GM23338 (cell line): Measurements from ENCODE around the gene GRWD1. TPM values are rescaled to one million over a fixed set of nuclear protein-coding genes. Genes with fewer than 3 reads are reported as not detected.

Source experiments
- ATAC-seq: fragments of 200-7000 bp; cut with Tn5 transposase; 3 replicates; pipeline ENCODE4 v1.9.1; 2020
- DNase-seq: peaks from one replicate; pipeline ENCODE4 v3.0.0-alpha.2; 2015; ENCODE audit warnings: low spot score
- H2AFZ ChIP-seq: fragments of 200-600 bp; sonication (generic); 2 replicates; pipeline ENCODE4 v1.8.0; 2016; ENCODE audit warnings: antibody characterized with exemption, mild to moderate bottlenecking, moderate library complexity
- H3F3A ChIP-seq: fragments of 200-600 bp; sonication (generic); replicated peaks from 2 replicates; pipeline ENCODE4 v1.8.0; 2017; ENCODE audit warnings: antibody characterized with exemption, mixed run types, low read depth
- H3K27ac ChIP-seq: fragments of 200-600 bp; sonication (generic); 2 replicates; pipeline ENCODE4 v1.6.1; 2016; ENCODE audit warnings: low read depth
- H3K27me3 ChIP-seq: fragments of 200-600 bp; sonication (generic); 2 replicates; pipeline ENCODE4 v1.8.0; 2016; ENCODE audit warnings: mild to moderate bottlenecking, mixed run types, moderate library complexity; ENCODE audit not compliant: insufficient read depth
- H3K36me3 ChIP-seq: fragments of 200-600 bp; sonication (generic); 2 replicates; pipeline ENCODE4 v1.8.0; 2016; ENCODE audit warnings: mild to moderate bottlenecking; ENCODE audit not compliant: insufficient read depth
- H3K4me1 ChIP-seq: fragments of 200-600 bp; sonication (generic); 2 replicates; pipeline ENCODE4 v1.8.0; 2016; ENCODE audit warnings: mild to moderate bottlenecking, moderate library complexity; ENCODE audit not compliant: insufficient read depth
- H3K4me2 ChIP-seq: fragments of 200-600 bp; sonication (generic); 2 replicates; pipeline ENCODE4 v1.7.1; 2017; ENCODE audit warnings: mixed run types
- H3K4me3 ChIP-seq: fragments of 200-600 bp; sonication (generic); 2 replicates; pipeline ENCODE4 v1.6.1; 2016; ENCODE audit warnings: mixed run types
- H3K79me2 ChIP-seq: fragments of 200-600 bp; sonication (generic); replicated peaks from 2 replicates; pipeline ENCODE4 v1.8.0; 2017; ENCODE audit warnings: mild to moderate bottlenecking; ENCODE audit not compliant: insufficient read depth
- H3K9me2 ChIP-seq: fragments of 200-600 bp; sonication (generic); 2 replicates; pipeline ENCODE4 v1.8.0; 2017; ENCODE audit not compliant: insufficient read depth
- H4K20me1 ChIP-seq: fragments of 200-600 bp; sonication (generic); replicated peaks from 2 replicates; pipeline ENCODE4 v1.8.0; 2017; ENCODE audit warnings: mild to moderate bottlenecking; ENCODE audit not compliant: insufficient read depth
- H3K27ac Mint-ChIP-seq: 2 replicates; pipeline ENCODE4 v1.8.0; 2020; ENCODE audit warnings: inconsistent platforms, mild to moderate bottlenecking, moderate library complexity, mixed read lengths
- H3K27me3 Mint-ChIP-seq: 3 replicates; pipeline ENCODE4 v1.8.0; 2022; ENCODE audit warnings: low read depth, mild to moderate bottlenecking, moderate library complexity, mixed read lengths, inconsistent platforms; ENCODE audit not compliant: insufficient read depth, poor library complexity
- H3K36me3 Mint-ChIP-seq: 3 replicates; pipeline ENCODE4 v1.8.0; 2021; ENCODE audit warnings: low read depth, mild to moderate bottlenecking, inconsistent platforms, moderate library complexity, mixed read lengths
- H3K4me1 Mint-ChIP-seq: 3 replicates; pipeline ENCODE4 v1.8.0; 2020; ENCODE audit warnings: mild to moderate bottlenecking, inconsistent platforms, mixed read lengths
- H3K4me3 Mint-ChIP-seq: 3 replicates; pipeline ENCODE4 v1.8.0; 2021; ENCODE audit warnings: moderate library complexity, mild to moderate bottlenecking, inconsistent platforms, mixed read lengths
- H3K9me3 Mint-ChIP-seq: 3 replicates; pipeline ENCODE4 v1.8.0; 2020; ENCODE audit warnings: moderate library complexity, mild to moderate bottlenecking, inconsistent platforms, mixed read lengths
- CREB1 ChIP-seq: fragments of 250-450 bp; sonication (Bioruptor Pico); IDR thresholded peaks from 2 replicates; pipeline ENCODE4 v1.5.0; 2020; ENCODE audit warnings: low read depth, mild to moderate bottlenecking, moderate library complexity
- CTCF ChIP-seq, 2 experiments: fragments of 200-600 bp in 1 of 2; sonication (generic) in 1 of 2; conservative IDR thresholded peaks; 2 replicates each; pipeline versions ENCODE4 v1.5.1 to v1.6.1; 2016 to 2017; ENCODE audit warnings: antibody characterized with exemption in 2 of 2, low read depth in 2 of 2, mild to moderate bottlenecking in 2 of 2, moderate library complexity in 1 of 2
- EZH2 ChIP-seq: fragments of 200-600 bp; sonication (generic); IDR thresholded peaks from one replicate; pipeline ENCODE4 v1.8.0; 2017; ENCODE audit warnings: antibody characterized with exemption, mild to moderate bottlenecking, low read depth; ENCODE audit not compliant: unreplicated experiment
- EZH2phosphoT487 ChIP-seq: fragments of 200-600 bp; sonication (generic); IDR thresholded peaks from one replicate; pipeline ENCODE4 v1.8.1; 2018; ENCODE audit warnings: antibody characterized with exemption; ENCODE audit not compliant: unreplicated experiment
- JUNB ChIP-seq: IDR thresholded peaks from one replicate; pipeline ENCODE4 v1.6.1; 2016; ENCODE audit warnings: antibody characterized with exemption; ENCODE audit not compliant: unreplicated experiment
- NANOG ChIP-seq: IDR thresholded peaks from 2 replicates; pipeline ENCODE4 v1.6.1; 2016; ENCODE audit warnings: antibody characterized with exemption, borderline replicate concordance
- REST ChIP-seq: IDR thresholded peaks from one replicate; pipeline ENCODE4 v1.6.1; 2018; ENCODE audit warnings: antibody characterized with exemption; ENCODE audit not compliant: unreplicated experiment
- ZNF331 ChIP-seq: fragments of 250-450 bp; sonication (Bioruptor Pico); IDR thresholded peaks from 2 replicates; pipeline ENCODE4 v1.5.0; 2020; ENCODE audit warnings: low read depth, mild to moderate bottlenecking, moderate library complexity
- ZNF462 ChIP-seq: fragments of 250-450 bp; sonication (Bioruptor Pico); IDR thresholded peaks from 2 replicates; pipeline ENCODE4 v1.5.0; 2020; ENCODE audit warnings: mild to moderate bottlenecking, moderate library complexity
- polyA plus RNA-seq: library from polyadenylated mRNA; unstranded; fragments of >200 nt; fragmentation: Nextera tagmentation; extraction: Ambion mirVana; gene quantifications from 2 replicates; pipeline ENCODE4 v1.2.1, GENCODE V29; 2016
- total RNA-seq: library from RNA; depleted of rRNA; stranded (reverse); fragments of >200 nt; shearing (Covaris generic); gene quantifications from 2 replicates; pipeline ENCODE4 v1.2.3, GENCODE V29; 2014
- TF ChIP-seq, protein P1 (sequence below): IDR thresholded peaks from 2 replicates; pipeline ENCODE4 v1.6.1; 2016; ENCODE audit warnings: antibody characterized with exemption

Gene GRWD1
- total and polyA plus RNA-seq, 2 experiments from 2014 or later, result 23.2 to 58.0 TPM

DNA sequence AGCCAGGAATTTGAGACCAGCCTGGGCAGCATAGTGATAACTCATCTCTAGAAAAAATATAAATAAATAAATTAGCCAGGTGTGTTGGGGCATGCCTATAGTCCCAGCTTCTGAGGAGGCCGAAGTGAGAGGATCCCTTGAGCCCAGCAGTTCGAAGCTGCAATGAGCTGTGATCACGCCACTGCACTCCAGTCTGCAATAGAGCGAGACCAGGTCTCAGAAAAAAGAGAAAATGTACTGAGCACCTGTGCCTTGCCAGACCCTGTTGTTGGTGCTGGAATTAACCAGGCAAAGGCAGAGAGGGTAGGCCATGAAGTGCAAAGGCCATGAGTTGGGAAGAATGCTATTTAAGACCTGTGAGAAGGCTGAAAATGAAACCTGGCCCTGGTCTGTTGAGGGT lies 26.1 kb downstream of the GRWD1 start (continued):
- TF ChIP-seq, protein P1, sequence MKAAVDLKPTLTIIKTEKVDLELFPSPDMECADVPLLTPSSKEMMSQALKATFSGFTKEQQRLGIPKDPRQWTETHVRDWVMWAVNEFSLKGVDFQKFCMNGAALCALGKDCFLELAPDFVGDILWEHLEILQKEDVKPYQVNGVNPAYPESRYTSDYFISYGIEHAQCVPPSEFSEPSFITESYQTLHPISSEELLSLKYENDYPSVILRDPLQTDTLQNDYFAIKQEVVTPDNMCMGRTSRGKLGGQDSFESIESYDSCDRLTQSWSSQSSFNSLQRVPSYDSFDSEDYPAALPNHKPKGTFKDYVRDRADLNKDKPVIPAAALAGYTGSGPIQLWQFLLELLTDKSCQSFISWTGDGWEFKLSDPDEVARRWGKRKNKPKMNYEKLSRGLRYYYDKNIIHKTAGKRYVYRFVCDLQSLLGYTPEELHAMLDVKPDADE, result no peak
- TF ChIP-seq ZNF331, result no peak
- TF ChIP-seq CTCF (conservative IDR thresholded peaks at IDR 0.05; ENCODE audit: low read depth in 2 of 2), result no peak
- TF ChIP-seq JUNB, result no peak
- TF ChIP-seq NANOG, result no peak
- no peak for TF ChIP-seq CREB1 (CRISPR knock-in tag)

- H3K36me3 Mint-ChIP-seq, result peaks cover 74% of the 10 kb centered on the region
- Histone ChIP-seq H3K36me3 (peaks cover 48% of the 10 kb centered on the region), H4K20me1 (peaks cover 17% of the 10 kb centered on the region), H3K27ac (peak overlapping the region; percentile 50; the same call in 1 of the 2 replicates), H3K9me2 (no peaks in the 10 kb centered on the region), H3K4me1 (peaks cover 6% of the 10 kb centered on the region; the same call in 1 of the 2 replicates), H3K4me3 (no peak overlapping the region), H3F3A (peaks cover 22% of the 10 kb centered on the region; the same call in 1 of the 2 replicates), H3K79me2 (peaks cover 13% of the 10 kb centered on the region), H3K4me2 (no peak overlapping the region), H2AFZ (no peak overlapping the region), H3K27me3 (no peaks in the 10 kb centered on the region)
- no peak overlapping the region for H3K4me3 Mint-ChIP-seq
- H3K9me3 Mint-ChIP-seq, result no peaks in the 10 kb centered on the region
- ATAC-seq, result no peak
- DNase-seq, result no peak
- H3K27me3 Mint-ChIP-seq, result peaks cover 21% of the 10 kb centered on the region
- H3K27ac Mint-ChIP-seq, result no peak overlapping the region
- H3K4me1 Mint-ChIP-seq, result peaks cover 12% of the 10 kb centered on the region
- TF ChIP-seq REST, result no peak
- TF ChIP-seq ZNF462, result no peak
- no peak for TF ChIP-seq EZH2phosphoT487
- TF ChIP-seq NANOG, result no peak
- no peak for TF ChIP-seq EZH2
- TF ChIP-seq ZNF331, result no peak
Measured at GRCh38 chr19:48473161-48473966, 27.6 kb downstream of the GRWD1 start.
